ENCODE measurements around the gene RENBP. TPM values are rescaled to one million over a fixed set of nuclear protein-coding genes. Genes with fewer than 3 reads are reported as not detected.

The RENBP gene
- total and polyA plus RNA-seq, 2 of the 13 experiments (the other 11 are each of a cell fraction or from before 2014, with no cell fraction given): 1.4 to 2.6 TPM

GRCh38 chrX:153921511-153922446 is 22.7 kb downstream of the RENBP start (continued):
- TF ChIP-seq KIAA2018 (CRISPR knock-in tag; IDR thresholded peaks at IDR 0.05; ENCODE audit: borderline replicate concordance) (no peak), ZEB1 (IDR thresholded peaks at IDR 0.05; ENCODE audit: insufficient replicate concordance, low read depth) (no peak), EED (CRISPR knock-in tag; IDR thresholded peaks at IDR 0.05) (no peak), SCMH1 (CRISPR knock-in tag; IDR thresholded peaks at IDR 0.05; ENCODE audit: borderline replicate concordance) (no peak), ZNF615 (CRISPR knock-in tag; IDR thresholded peaks at IDR 0.05; ENCODE audit: borderline replicate concordance) (no peak), GABPA (IDR thresholded peaks at IDR 0.05; ENCODE audit: low read depth, low read length) (no peak), GABPA (CRISPR knock-in tag; IDR thresholded peaks at IDR 0.05; ENCODE audit: low read depth) (no peak), NONO (IDR thresholded peaks at IDR 0.05) (no peak), NONO (CRISPR knock-in tag; conservative IDR thresholded peaks at IDR 0.05) (no peak), GATAD2A (CRISPR knock-in tag; IDR thresholded peaks at IDR 0.05) (no peak), HNF4G (IDR thresholded peaks at IDR 0.05; ENCODE audit: borderline replicate concordance, low read depth, low read length) (no peak), HNF4G (CRISPR knock-in tag; IDR thresholded peaks at IDR 0.05; ENCODE audit: borderline replicate concordance, low read depth) (no peak)

Measured in HepG2 (cell line).